ENCODE results near the gene THSD4. TPM values are rescaled to one million over a fixed set of nuclear protein-coding genes. Genes with fewer than 3 reads are reported as not detected.

THSD4 gene
- total and polyA plus RNA-seq, 2 of the 8 experiments (the other 6 are each of a cell fraction or from before 2014, with no cell fraction given) = 2.5 to 6.2 TPM

DNA sequence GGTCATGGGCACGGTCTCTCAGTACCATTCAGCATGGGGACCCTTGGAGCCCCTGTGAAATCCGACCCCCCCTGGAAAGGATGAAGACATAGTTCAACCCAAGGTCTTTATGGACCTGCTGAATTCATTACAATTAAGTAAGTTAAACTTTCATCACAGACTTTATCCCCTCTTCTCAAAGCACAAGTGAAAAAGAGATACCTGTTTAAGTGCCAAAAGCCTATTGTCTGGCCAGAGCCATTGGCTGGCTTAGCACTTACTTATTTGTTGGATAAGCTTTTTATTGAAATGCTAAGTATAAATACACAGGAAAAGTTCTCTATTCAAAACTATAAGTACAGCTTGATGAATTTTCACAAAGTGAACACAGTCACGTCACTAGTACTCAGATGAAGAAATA lies 566.7 kb downstream of the THSD4 start:
- no peaks in the 10 kb centered on the region for H3K79me1 ChIP-seq (ENCODE audit: low read depth, low read length)
- H2BK120ac ChIP-seq (replicated peaks; ENCODE audit: low read depth, low read length) = no peak overlapping the region
- H2BK15ac ChIP-seq (ENCODE audit: low read length) = no peak overlapping the region
- no peaks in the 10 kb centered on the region for H4K20me1 ChIP-seq (replicated peaks in 1 of 2; ENCODE audit: control insufficient read depth in 1 of 2, insufficient read depth in 2 of 2, low read length in 2 of 2)
- H3K9ac ChIP-seq (replicated peaks in 1 of 4; ENCODE audit: extremely low read depth in 1 of 4, low read depth in 3 of 4, low read length in 3 of 4) = no peak overlapping the region
- DNase-seq (ENCODE audit: low read depth in 1 of 2, low spot score in 2 of 2) (no peak), FAIRE-seq (no peak)
- no peak overlapping the region for H3K4ac ChIP-seq (replicated peaks; ENCODE audit: insufficient read length, low read depth, low read length)
- H3K56ac ChIP-seq (replicated peaks; ENCODE audit: insufficient read length, low read depth, low read length) = no peak overlapping the region
- peaks cover 2 to 6% (median 5%) of the 10 kb centered on the region in 4 experiments; a peak in 5 of 7 replicates for H3K4me1 ChIP-seq (replicated peaks in 1 of 4; ENCODE audit: control insufficient read depth in 3 of 4, insufficient read depth in 4 of 4, low read length in 3 of 4)
- H2AFZ ChIP-seq (ENCODE audit: low read length) = no peak overlapping the region
- H3K14ac ChIP-seq (ENCODE audit: insufficient read length) = no peak overlapping the region
- H3K9me3 ChIP-seq (ENCODE audit: insufficient read depth in 2 of 2, low read depth in 1 of 2, low read length in 1 of 2) = no peaks in the 10 kb centered on the region
- no peak overlapping the region for H2BK12ac ChIP-seq (ENCODE audit: low read depth, low read length)
- no peaks in the 10 kb centered on the region for H3K79me2 ChIP-seq (ENCODE audit: control insufficient read depth in 1 of 2, insufficient read depth in 2 of 2, low read length in 2 of 2)
- WGBS, 2 experiments (ENCODE audit: extremely low coverage in 1 of 2, insufficient coverage in 1 of 2, insufficient read length in 1 of 2, insufficient replicate concordance in 2 of 2, low coverage in 1 of 2, low lambda C conversion rate in 2 of 2, missing lambda C conversion rate in 1 of 2) = 69% methylated on average over 3 of the region's 3 CpGs; no CpG with 5 or more reads in 1 of the 2 experiments
- no peak overlapping the region for H2AK5ac ChIP-seq (ENCODE audit: low read depth, low read length)
- no peaks in the 10 kb centered on the region for H3K36me3 ChIP-seq (ENCODE audit: control insufficient read depth in 2 of 4, insufficient read depth in 4 of 4, low read length in 3 of 4)
- H2BK5ac ChIP-seq (ENCODE audit: low read depth, low read length) = no peak overlapping the region
- ChIA-PET POLR2A (ENCODE audit: partially characterized antibody) (no interaction called here), CTCF (ENCODE audit: partially characterized antibody) (interaction anchor here (1.0 kb wide), 1 partner anchor 120 kb away, joined by 3 read pairs; no protein-coding TSS in a partner anchor)
- no peaks in the 10 kb centered on the region for H3K23me2 ChIP-seq (ENCODE audit: low read depth, low read length)
- no peak overlapping the region for H4K5ac ChIP-seq (ENCODE audit: insufficient read length, low read depth, low read length)
- no peak overlapping the region for H3K4me2 ChIP-seq (ENCODE audit: insufficient read depth in 1 of 2, low read depth in 2 of 2, low read length in 2 of 2)
- no peak overlapping the region for H2BK20ac ChIP-seq (ENCODE audit: low read length)
- no peak overlapping the region for H3K23ac ChIP-seq (ENCODE audit: insufficient read length)
- no peak overlapping the region for H4K91ac ChIP-seq (replicated peaks; ENCODE audit: insufficient read length, low read length)
- no peak overlapping the region for H4K8ac ChIP-seq (ENCODE audit: extremely low read depth, insufficient read depth, low read length)
- no peaks in the 10 kb centered on the region for H3K27me3 ChIP-seq (replicated peaks in 1 of 4; ENCODE audit: control insufficient read depth in 3 of 4, extremely low read depth in 1 of 4, insufficient read depth in 3 of 4, low read length in 3 of 4)
- H3K27ac ChIP-seq (ENCODE audit: low read depth, low read length) = no peak overlapping the region
- H3K18ac ChIP-seq (ENCODE audit: extremely low read depth, low read length) = no peak overlapping the region
- H3K4me3 ChIP-seq (ENCODE audit: extremely low read depth in 1 of 4, insufficient read depth in 2 of 4, low read depth in 3 of 4, low read length in 4 of 4) = no peak overlapping the region
- no peak for TF ChIP-seq KDM5A (IDR thresholded peaks at IDR 0.05; ENCODE audit: low read length)
- no peak for TF ChIP-seq BRCA1 (IDR thresholded peaks at IDR 0.05; ENCODE audit: low read depth, low read length)
- TF ChIP-seq FOSL1 (IDR thresholded peaks at IDR 0.05; ENCODE audit: insufficient read depth, low read depth, low read length) = no peak
- no peak for TF ChIP-seq GABPA (IDR thresholded peaks at IDR 0.05; ENCODE audit: borderline replicate concordance, insufficient read depth, low read length)
- no peak for TF ChIP-seq SRF (IDR thresholded peaks at IDR 0.05; ENCODE audit: low read depth, low read length)
- TF ChIP-seq NRF1 (IDR thresholded peaks at IDR 0.05; ENCODE audit: low read depth, low read length) = no peak
- TF ChIP-seq SIX5 (IDR thresholded peaks at IDR 0.05; ENCODE audit: low read depth, low read length) = no peak
- no peak for TF ChIP-seq RFX5 (IDR thresholded peaks at IDR 0.05; ENCODE audit: borderline replicate concordance, low read depth, low read length)
- TF ChIP-seq TBP (IDR thresholded peaks at IDR 0.05; ENCODE audit: low read depth, low read length) = no peak
- TF ChIP-seq JUN (IDR thresholded peaks at IDR 0.05; ENCODE audit: low read depth, low read length) = no peak
- no peak for TF ChIP-seq MAFK (IDR thresholded peaks at IDR 0.05; ENCODE audit: low read depth, low read length)
- no peak for TF ChIP-seq POU5F1 (IDR thresholded peaks at IDR 0.05; ENCODE audit: low read depth, low read length)
- no peak for TF ChIP-seq SIRT6 (IDR thresholded peaks at IDR 0.05; ENCODE audit: low read length)
- TF ChIP-seq, protein P1, sequence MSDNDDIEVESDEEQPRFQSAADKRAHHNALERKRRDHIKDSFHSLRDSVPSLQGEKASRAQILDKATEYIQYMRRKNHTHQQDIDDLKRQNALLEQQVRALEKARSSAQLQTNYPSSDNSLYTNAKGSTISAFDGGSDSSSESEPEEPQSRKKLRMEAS (IDR thresholded peaks at IDR 0.05) = no peak

Measured in H1 (cell line).